Panc1 (cell line): Measurements from ENCODE around the gene ZDHHC11B. TPM values are rescaled to one million over a fixed set of nuclear protein-coding genes. Genes with fewer than 3 reads are reported as not detected.

ENCODE experiments used
- ATAC-seq: fragments of 200-7000 bp; cut with Tn5 transposase; 2 replicates; pipeline ENCODE4 v1.9.1; 2020; ENCODE audit warnings: mild to moderate bottlenecking, moderate library complexity
- BruUV-seq: library from RNA; stranded (reverse); fragments of 400-500 nt; replicated peaks from 2 replicates; lab custom pipeline; 2021; lab: Mats Ljungman, UMichigan
- CTCF ChIA-PET: fragments of 300-600 bp; sonication (Branson Sonifier 250); formaldehyde crosslinking; loops from one replicate; lab custom pipeline; 2022; ENCODE audit warnings: antibody characterized with exemption; lab: Charles Lee
- POLR2A ChIA-PET: fragments of 300-600 bp; sonication (Branson Sonifier 250); formaldehyde crosslinking; loops from one replicate; lab custom pipeline; 2022; ENCODE audit warnings: antibody characterized with exemption; lab: Charles Lee
- DNase-seq: peaks from one replicate; pipeline ENCODE4 v3.0.0-alpha.2; 2010; ENCODE audit warnings: low read depth, low spot score
- H3K27ac ChIP-seq: 2 replicates; pipeline ENCODE4 v1.5.1; 2011; ENCODE audit warnings: mild to moderate bottlenecking, low read length, inconsistent platforms
- H3K27me3 ChIP-seq: fragments of 200-500 bp; sonication (Bioruptor generic); 2 replicates; pipeline ENCODE4 v1.6.0; 2014; ENCODE audit warnings: low read length, inconsistent platforms; ENCODE audit not compliant: control insufficient read depth, insufficient read depth
- H3K36me3 ChIP-seq: fragments of 200-500 bp; sonication (Bioruptor generic); 2 replicates; pipeline ENCODE4 v1.5.1; 2014; ENCODE audit warnings: inconsistent platforms, mild to moderate bottlenecking, low read length, moderate library complexity; ENCODE audit not compliant: control insufficient read depth, insufficient read depth
- H3K4me1 ChIP-seq: 2 replicates; pipeline ENCODE4 v1.5.1; 2011; ENCODE audit warnings: inconsistent platforms, mild to moderate bottlenecking, low read length, moderate library complexity; ENCODE audit not compliant: control insufficient read depth, insufficient read depth
- H3K4me3 ChIP-seq, 2 experiments: 2 replicates each; pipeline ENCODE4 v1.5.1; 2011 to 2012; ENCODE audit warnings: low read depth in 2 of 2, low read length in 2 of 2, mild to moderate bottlenecking in 2 of 2, inconsistent platforms in 1 of 2, moderate library complexity in 1 of 2
- H3K9me3 ChIP-seq: fragments of 200-500 bp; sonication (Bioruptor generic); 2 replicates; pipeline ENCODE4 v1.5.1; 2014; ENCODE audit warnings: low read depth, mild to moderate bottlenecking, inconsistent platforms, low read length, moderate library complexity; ENCODE audit not compliant: control insufficient read depth, insufficient read depth
- POLR2AphosphoS5 ChIP-seq: IDR thresholded peaks from 2 replicates; pipeline ENCODE4 v1.6.1; 2012; ENCODE audit warnings: mild to moderate bottlenecking, low read depth, low read length, moderate library complexity
- SIN3A ChIP-seq: IDR thresholded peaks from 2 replicates; pipeline ENCODE4 v1.6.1; 2012; ENCODE audit warnings: low read depth, mild to moderate bottlenecking, low read length, moderate library complexity, borderline replicate concordance; ENCODE audit not compliant: insufficient read depth
- TCF7L2 ChIP-seq: IDR thresholded peaks from 2 replicates; pipeline ENCODE4 v1.6.1; 2011; ENCODE audit warnings: mild to moderate bottlenecking, low read depth, low read length, inconsistent platforms
- in situ Hi-C: cut with HindIII; loops from 2 replicates; pipeline ENCODE4 v1.10.0; 2016; ENCODE audit warnings: low sequenced_read_pairs, low pct_unique_long_range_greater_than_20kb
- intact Hi-C: fragments of 100-400 bp; cut with micrococcal nuclease; formaldehyde crosslinking; loops from one replicate; pipeline ENCODE4 v1.10.0; 2022; ENCODE audit not compliant: unreplicated experiment
- total RNA-seq: library from RNA; stranded (reverse); gene quantifications from one replicate; pipeline ENCODE4 v1.2.1, GENCODE V29; 2021; ENCODE audit not compliant: unreplicated experiment
- TF ChIP-seq, protein P1 (sequence below): fragments of 450-650 bp; IDR thresholded peaks from 2 replicates; pipeline ENCODE4 v1.5.1; 2017; ENCODE audit warnings: mild to moderate bottlenecking
- TF ChIP-seq, protein P2 (sequence below), 2 experiments: IDR thresholded peaks; 2 replicates each; pipeline ENCODE4 v1.6.1; 2011 to 2012; ENCODE audit warnings: low read depth in 2 of 2, control low read depth in 1 of 2, low read length in 1 of 2, mild to moderate bottlenecking in 1 of 2, moderate library complexity in 1 of 2; ENCODE audit not compliant: insufficient read depth in 1 of 2

Gene ZDHHC11B
- total RNA-seq, 1 experiment from 2014 or later: 1.4 TPM

DNA sequence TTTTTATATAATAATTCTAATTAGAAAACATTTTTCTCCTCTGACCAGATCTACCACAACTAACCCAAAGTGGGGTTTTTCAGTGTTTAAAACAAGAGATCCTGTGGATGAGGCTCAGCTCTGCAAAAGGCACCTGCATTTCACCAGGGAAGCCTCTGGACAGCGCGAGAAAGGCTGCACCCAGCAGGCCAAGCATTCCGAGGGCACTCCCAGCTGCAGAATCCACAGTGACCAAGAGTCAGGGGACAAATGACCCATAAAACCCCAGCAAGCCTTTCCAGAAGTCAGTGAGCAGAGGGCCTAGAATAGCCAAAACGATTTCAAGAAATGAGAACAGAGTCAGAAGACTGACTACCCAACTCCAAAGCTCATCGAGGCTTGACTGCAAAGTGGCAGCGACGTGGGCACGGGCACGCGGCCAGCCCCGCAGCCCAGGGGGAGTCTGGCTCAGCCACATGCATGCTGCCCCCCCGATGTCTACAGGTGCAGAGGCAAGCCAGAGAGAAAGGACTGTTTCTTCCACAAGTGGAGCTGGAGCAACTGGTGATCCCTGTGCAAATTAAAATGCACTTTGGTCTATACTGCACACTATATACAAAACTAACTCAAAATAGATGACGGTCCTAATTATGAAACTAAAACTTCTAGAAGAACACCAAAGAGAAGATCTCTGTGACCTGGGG lies 117.6 kb downstream of the ZDHHC11B start:
- peaks cover 30% of the 10 kb centered on the region for H3K4me1 ChIP-seq
- H3K27me3 ChIP-seq: no peaks in the 10 kb centered on the region
- no peaks in the 10 kb centered on the region; the same call in 1 of the 2 replicates for H3K36me3 ChIP-seq
- ChIA-PET CTCF (no interaction called here), POLR2A (no interaction called here)
- in situ Hi-C loops: no loop called here
- no peaks in the 10 kb centered on the region for H3K9me3 ChIP-seq
- no peak for DNase-seq
- intact Hi-C loops: no loop called here
- no TSS peak for BruUV-seq
- ATAC-seq: no peak
- TF ChIP-seq POLR2AphosphoS5 (no peak), SIN3A (no peak)
- TF ChIP-seq, protein P1, sequence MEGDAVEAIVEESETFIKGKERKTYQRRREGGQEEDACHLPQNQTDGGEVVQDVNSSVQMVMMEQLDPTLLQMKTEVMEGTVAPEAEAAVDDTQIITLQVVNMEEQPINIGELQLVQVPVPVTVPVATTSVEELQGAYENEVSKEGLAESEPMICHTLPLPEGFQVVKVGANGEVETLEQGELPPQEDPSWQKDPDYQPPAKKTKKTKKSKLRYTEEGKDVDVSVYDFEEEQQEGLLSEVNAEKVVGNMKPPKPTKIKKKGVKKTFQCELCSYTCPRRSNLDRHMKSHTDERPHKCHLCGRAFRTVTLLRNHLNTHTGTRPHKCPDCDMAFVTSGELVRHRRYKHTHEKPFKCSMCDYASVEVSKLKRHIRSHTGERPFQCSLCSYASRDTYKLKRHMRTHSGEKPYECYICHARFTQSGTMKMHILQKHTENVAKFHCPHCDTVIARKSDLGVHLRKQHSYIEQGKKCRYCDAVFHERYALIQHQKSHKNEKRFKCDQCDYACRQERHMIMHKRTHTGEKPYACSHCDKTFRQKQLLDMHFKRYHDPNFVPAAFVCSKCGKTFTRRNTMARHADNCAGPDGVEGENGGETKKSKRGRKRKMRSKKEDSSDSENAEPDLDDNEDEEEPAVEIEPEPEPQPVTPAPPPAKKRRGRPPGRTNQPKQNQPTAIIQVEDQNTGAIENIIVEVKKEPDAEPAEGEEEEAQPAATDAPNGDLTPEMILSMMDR: no peak
- no peak overlapping the region for H3K4me3 ChIP-seq
- no peak overlapping the region for H3K27ac ChIP-seq

GRCh38 chr5:665956-666711 lies 118.4 kb downstream of the ZDHHC11B start:
- H3K27ac ChIP-seq: no peak overlapping the region
- H3K4me3 ChIP-seq: no peak overlapping the region
- no peaks in the 10 kb centered on the region for H3K9me3 ChIP-seq
- ChIA-PET POLR2A (no interaction called here), CTCF (no interaction called here)
- in situ Hi-C loops (no loop called here), intact Hi-C loops (no loop called here)
- H3K27me3 ChIP-seq: no peaks in the 10 kb centered on the region
- DNase-seq: no peak
- TF ChIP-seq SIN3A (no peak), POLR2AphosphoS5 (no peak), TCF7L2 (no peak)
- TF ChIP-seq, protein P1: no peak
- TF ChIP-seq, protein P2, sequence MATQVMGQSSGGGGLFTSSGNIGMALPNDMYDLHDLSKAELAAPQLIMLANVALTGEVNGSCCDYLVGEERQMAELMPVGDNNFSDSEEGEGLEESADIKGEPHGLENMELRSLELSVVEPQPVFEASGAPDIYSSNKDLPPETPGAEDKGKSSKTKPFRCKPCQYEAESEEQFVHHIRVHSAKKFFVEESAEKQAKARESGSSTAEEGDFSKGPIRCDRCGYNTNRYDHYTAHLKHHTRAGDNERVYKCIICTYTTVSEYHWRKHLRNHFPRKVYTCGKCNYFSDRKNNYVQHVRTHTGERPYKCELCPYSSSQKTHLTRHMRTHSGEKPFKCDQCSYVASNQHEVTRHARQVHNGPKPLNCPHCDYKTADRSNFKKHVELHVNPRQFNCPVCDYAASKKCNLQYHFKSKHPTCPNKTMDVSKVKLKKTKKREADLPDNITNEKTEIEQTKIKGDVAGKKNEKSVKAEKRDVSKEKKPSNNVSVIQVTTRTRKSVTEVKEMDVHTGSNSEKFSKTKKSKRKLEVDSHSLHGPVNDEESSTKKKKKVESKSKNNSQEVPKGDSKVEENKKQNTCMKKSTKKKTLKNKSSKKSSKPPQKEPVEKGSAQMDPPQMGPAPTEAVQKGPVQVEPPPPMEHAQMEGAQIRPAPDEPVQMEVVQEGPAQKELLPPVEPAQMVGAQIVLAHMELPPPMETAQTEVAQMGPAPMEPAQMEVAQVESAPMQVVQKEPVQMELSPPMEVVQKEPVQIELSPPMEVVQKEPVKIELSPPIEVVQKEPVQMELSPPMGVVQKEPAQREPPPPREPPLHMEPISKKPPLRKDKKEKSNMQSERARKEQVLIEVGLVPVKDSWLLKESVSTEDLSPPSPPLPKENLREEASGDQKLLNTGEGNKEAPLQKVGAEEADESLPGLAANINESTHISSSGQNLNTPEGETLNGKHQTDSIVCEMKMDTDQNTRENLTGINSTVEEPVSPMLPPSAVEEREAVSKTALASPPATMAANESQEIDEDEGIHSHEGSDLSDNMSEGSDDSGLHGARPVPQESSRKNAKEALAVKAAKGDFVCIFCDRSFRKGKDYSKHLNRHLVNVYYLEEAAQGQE (IDR thresholded peaks at IDR 0.05; ENCODE audit: insufficient read depth in 1 of 2, low read depth in 2 of 2, low read length in 1 of 2): no peak
- no peaks in the 10 kb centered on the region; the same call in 1 of the 2 replicates for H3K36me3 ChIP-seq
- BruUV-seq: no TSS peak
- no peak for ATAC-seq
- peaks cover 23% of the 10 kb centered on the region for H3K4me1 ChIP-seq
